Heart right ventricle (tissue), 16 donors: ENCODE results near the gene DNAH5. TPM values are rescaled to one million over a fixed set of nuclear protein-coding genes. Genes with fewer than 3 reads are reported as not detected.

Experiments used
- ATAC-seq, 8 donors: fragments of 200-7000 bp; cut with Tn5 transposase; one replicate each; pipeline ENCODE4 v1.9.1; 2020; ENCODE audit warnings: mild to moderate bottlenecking in 8 of 8, moderate library complexity in 8 of 8, moderate number of reproducible peaks in 1 of 8
- DNase-seq, 2 donors: peaks; one replicate each; pipeline ENCODE4 v3.0.0-alpha.2; 2020
- H3K27ac ChIP-seq, 10 donors: fragments of 200-600 bp; sonication (generic) in 2 of 10; one replicate each; pipeline versions ENCODE4 v1.5.0 to v1.8.0; 2020 to 2022; ENCODE audit warnings: mild to moderate bottlenecking in 3 of 10
- H3K27me3 ChIP-seq, 7 donors: fragments of 200-600 bp; one replicate each; pipeline ENCODE4 v1.8.0; 2021 to 2022; ENCODE audit warnings: mild to moderate bottlenecking in 2 of 7
- H3K36me3 ChIP-seq, 9 donors: fragments of 200-600 bp; sonication (generic) in 1 of 9; one replicate each; pipeline versions ENCODE4 v1.5.0 to v1.8.0; 2020 to 2022; ENCODE audit warnings: mild to moderate bottlenecking in 2 of 9
- H3K4me1 ChIP-seq, 9 donors: fragments of 200-600 bp; sonication (generic) in 1 of 9; one replicate each; pipeline versions ENCODE4 v1.5.0 to v1.8.0; 2020 to 2022; ENCODE audit warnings: mild to moderate bottlenecking in 4 of 9
- H3K4me3 ChIP-seq, 10 donors: fragments of 200-600 bp; sonication (generic) in 2 of 10; one replicate each; pipeline versions ENCODE4 v1.5.0 to v1.8.0; 2020 to 2022; ENCODE audit warnings: mild to moderate bottlenecking in 7 of 10, moderate library complexity in 2 of 10
- H3K9me3 ChIP-seq, 11 donors: fragments of 200-600 bp in 10 of 11; sonication (generic) in 2 of 11; one replicate each; pipeline versions ENCODE4 v1.5.0 to v1.8.0; 2013 to 2022; ENCODE audit warnings: mild to moderate bottlenecking in 2 of 11, control low read depth in 1 of 11, moderate library complexity in 1 of 11
- WGBS, 2 donors: extraction: QIAGEN DNeasy Blood & Tissue Kit; methylation state at CpG; one replicate each; pipeline ENCODE4 v1.1.7; 2013; ENCODE audit warnings: inconsistent platforms in 1 of 2; 5-methylcytosine and 5-hydroxymethylcytosine counted together
- intact Hi-C, 10 donors: fragments of 100-400 bp; cut with DNase I; formaldehyde crosslinking; loops; one replicate each; pipeline versions ENCODE4 v1.11.1 to v1.14.2; 2022
- polyA plus RNA-seq, 2 donors: library from polyadenylated mRNA; stranded (reverse); fragments of 200-250 nt; gene quantifications; one replicate each; pipeline ENCODE4 v1.2.3, GENCODE V29; 2013
- total RNA-seq, 10 donors: library from RNA; stranded (reverse); fragmentation: NEBNext Ultra II Directional in 3 of 10; extraction: Animal tissue kit (Norgen Biotek cat#: 25700) in 3 of 10; gene quantifications; one replicate each; pipeline versions ENCODE4 v1.2.1 to v1.2.4, GENCODE V29; 2021 to 2023
- TF ChIP-seq, protein P1 (sequence below), 9 donors: fragments of 200-600 bp; sonication (generic) in 2 of 9; IDR thresholded peaks; one replicate each; pipeline versions ENCODE4 v1.5.0 to v1.8.0; 2021 to 2022; ENCODE audit warnings: antibody characterized with exemption in 9 of 9, mild to moderate bottlenecking in 5 of 9, moderate library complexity in 1 of 9
- donor health status: Arrhythmogenic right ventricular cardiomyopathy.
- donor health status: ischemic (EF 13 %, LVEDD 7.1; RV severe dilation, severe dysfunction).
- donor health status: healthy with polysubstance abuse.
- donor health status: DM: no; HTN: yes; CAD: no.
- donor health status: DM: no; HTN: no; CAD: no.
- donor health status: ischemic (EF 25% LVEDD 6.9; RV normal size, moderate dysfunction).
- donor health status: ischemic (EF 25% LVEDD 5.7; RV mildly dilated, moderate dysfunction).
- donor health status: healthy.
- donor health status: DM: yes; HTN: yes; CAD: no.
- donor health status: Ischemic cardiomyopathy.
- donor health status: ischemic (EF 35%, LVEDD 5.7; RV mildly dilated, moderate dysfunction).
- donor health status: nonischemic (EF 11% LVEDD 7.7; RV severe dilation, severe dysfunction).
- donor health status: DM: yes; HTN: yes; CAD: no.
- donor health status: PGD.
- donor health status: ischemic (EF 29% LVEDD 5.4; RV normal size, mild dysfunction).
- donor health status: nonischemic (EF 23%, LVEDD 6.1; RV moderate dilation, normal function).

Gene DNAH5
- total and polyA plus RNA-seq, 12 donors: 0.02 to 0.53 (median 0.23) TPM; not detected in 2

GRCh38 chr5:13830536-13830935 lies 114.0 kb downstream of the DNAH5 start:
- no peaks in the 10 kb centered on the region for H3K4me1 ChIP-seq
- H3K27me3 ChIP-seq: peaks cover 0 to 5% (median 0%) of the 10 kb centered on the region in 7 donors
- no peak for DNase-seq
- no peak overlapping the region for H3K27ac ChIP-seq
- no peak overlapping the region for H3K4me3 ChIP-seq
- ATAC-seq: no peak
- peaks cover 0 to 21% (median 0%) of the 10 kb centered on the region in 11 donors for H3K9me3 ChIP-seq
- 71 to 72% methylated on average over 9 of the region's 9 CpGs for WGBS, 2 donors
- no peaks in the 10 kb centered on the region for H3K36me3 ChIP-seq
- intact Hi-C loops: no loop called here
- TF ChIP-seq, protein P1, sequence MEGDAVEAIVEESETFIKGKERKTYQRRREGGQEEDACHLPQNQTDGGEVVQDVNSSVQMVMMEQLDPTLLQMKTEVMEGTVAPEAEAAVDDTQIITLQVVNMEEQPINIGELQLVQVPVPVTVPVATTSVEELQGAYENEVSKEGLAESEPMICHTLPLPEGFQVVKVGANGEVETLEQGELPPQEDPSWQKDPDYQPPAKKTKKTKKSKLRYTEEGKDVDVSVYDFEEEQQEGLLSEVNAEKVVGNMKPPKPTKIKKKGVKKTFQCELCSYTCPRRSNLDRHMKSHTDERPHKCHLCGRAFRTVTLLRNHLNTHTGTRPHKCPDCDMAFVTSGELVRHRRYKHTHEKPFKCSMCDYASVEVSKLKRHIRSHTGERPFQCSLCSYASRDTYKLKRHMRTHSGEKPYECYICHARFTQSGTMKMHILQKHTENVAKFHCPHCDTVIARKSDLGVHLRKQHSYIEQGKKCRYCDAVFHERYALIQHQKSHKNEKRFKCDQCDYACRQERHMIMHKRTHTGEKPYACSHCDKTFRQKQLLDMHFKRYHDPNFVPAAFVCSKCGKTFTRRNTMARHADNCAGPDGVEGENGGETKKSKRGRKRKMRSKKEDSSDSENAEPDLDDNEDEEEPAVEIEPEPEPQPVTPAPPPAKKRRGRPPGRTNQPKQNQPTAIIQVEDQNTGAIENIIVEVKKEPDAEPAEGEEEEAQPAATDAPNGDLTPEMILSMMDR (IDR thresholded peaks at IDR 0.05): no peak

DNA sequence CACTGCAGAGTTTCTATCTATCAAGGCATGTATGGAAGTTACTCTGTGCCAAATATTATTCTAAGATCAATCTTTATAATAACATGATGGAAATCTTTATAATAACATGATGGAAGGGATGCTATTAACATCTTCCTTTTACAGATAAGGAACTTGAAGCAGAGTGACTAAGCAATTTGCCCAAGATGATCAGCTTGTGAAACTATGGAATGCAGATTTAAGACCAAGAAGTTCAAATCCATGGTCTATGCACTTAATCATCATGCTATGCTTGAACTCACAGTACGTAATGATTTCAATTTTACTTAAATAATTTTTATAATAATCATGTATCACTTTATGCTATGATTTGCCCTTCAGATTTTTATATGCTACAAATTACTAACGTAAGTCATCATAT lies 123.1 kb downstream of the DNAH5 start:
- intact Hi-C loops: no loop called here
- WGBS, 2 donors: 83 to 86% methylated on average over 2 of the region's 2 CpGs
- Histone ChIP-seq H3K4me3 (no peak overlapping the region), H3K27ac (no peak overlapping the region), H3K9me3 (no peaks in the 10 kb centered on the region), H3K27me3 (no peaks in the 10 kb centered on the region), H3K36me3 (no peaks in the 10 kb centered on the region), H3K4me1 (no peaks in the 10 kb centered on the region)
- TF ChIP-seq, protein P1 (IDR thresholded peaks at IDR 0.05): no peak
- DNase-seq (no peak), ATAC-seq (no peak)

DNA sequence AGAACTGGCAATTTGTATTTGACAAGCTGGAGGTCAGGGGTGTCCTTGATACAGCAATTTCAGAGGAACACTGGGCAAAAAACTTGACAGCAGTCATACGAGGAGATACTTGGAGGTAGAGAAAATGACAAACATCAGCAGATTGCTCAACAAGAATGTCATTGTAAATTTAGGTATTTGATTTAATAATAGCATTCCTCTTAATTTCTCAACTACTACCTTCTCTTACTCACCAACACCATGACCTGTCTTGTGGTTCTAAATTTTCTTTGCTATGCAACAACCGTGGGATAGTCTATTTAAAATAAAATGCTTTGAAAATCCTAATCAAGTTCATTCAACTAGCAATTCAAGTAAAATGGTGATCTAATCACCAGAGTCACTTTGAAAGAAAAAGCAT lies 128.4 kb downstream of the DNAH5 start:
- TF ChIP-seq, protein P1 (IDR thresholded peaks at IDR 0.05): no peak
- H3K27me3 ChIP-seq: no peaks in the 10 kb centered on the region
- no peak for ATAC-seq
- intact Hi-C loops: no loop called here
- no peaks in the 10 kb centered on the region for H3K36me3 ChIP-seq
- no peaks in the 10 kb centered on the region for H3K9me3 ChIP-seq
- 66 to 76% methylated on average over 2 of the region's 2 CpGs for WGBS, 2 donors
- no peak for DNase-seq
- no peak overlapping the region for H3K4me3 ChIP-seq
- no peak overlapping the region for H3K27ac ChIP-seq
- H3K4me1 ChIP-seq: no peaks in the 10 kb centered on the region

DNA sequence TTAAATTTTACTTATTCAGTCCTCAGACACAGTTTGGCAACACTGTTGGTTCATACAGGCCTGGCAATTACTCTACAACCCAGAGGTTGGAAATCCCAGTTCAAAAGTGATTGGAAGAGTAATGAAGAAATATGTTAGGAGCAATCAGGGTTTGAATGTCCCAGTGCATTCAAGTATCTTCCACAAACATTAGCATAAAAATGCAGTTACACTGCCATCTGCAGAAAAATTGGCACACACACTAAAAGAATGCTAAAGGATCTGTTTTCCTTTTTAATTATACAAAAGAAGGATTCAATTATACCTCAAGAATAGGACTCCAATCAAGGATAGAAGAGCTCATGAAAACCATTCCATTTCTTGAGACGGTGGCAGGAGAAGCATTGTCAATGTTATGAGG lies 130.2 kb downstream of the DNAH5 start:
- Histone ChIP-seq H3K36me3 (no peaks in the 10 kb centered on the region), H3K27me3 (peaks cover 0 to 3% (median 0%) of the 10 kb centered on the region in 7 donors), H3K9me3 (no peaks in the 10 kb centered on the region), H3K4me3 (no peak overlapping the region), H3K4me1 (no peaks in the 10 kb centered on the region), H3K27ac (no peak overlapping the region)
- 76 to 80% methylated on average over 1 of the region's 1 CpG for WGBS, 2 donors
- intact Hi-C loops: no loop called here
- TF ChIP-seq, protein P1 (IDR thresholded peaks at IDR 0.05): no peak
- DNase-seq: no peak
- ATAC-seq: no peak
